HG02938 (cell line): Measurements from ENCODE around the gene ADGRG4.

ENCODE experiments used
- ATAC-seq: cut with Tn5 transposase; IDR thresholded peaks from one replicate; pipeline ENCODE4 v1.9.1; 2021; ENCODE audit warnings: mild to moderate bottlenecking, moderate library complexity; ENCODE audit not compliant: unreplicated experiment

Gene ADGRG4

GRCh38 chrX:136457303-136457917, 156.6 kb downstream of the ADGRG4 start:
- no peak for ATAC-seq

GRCh38 chrX:136464589-136464988, 163.8 kb downstream of the ADGRG4 start:
- ATAC-seq: no peak
